ENCODE results near the gene LRRC56. TPM values are rescaled to one million over a fixed set of nuclear protein-coding genes. Genes with fewer than 3 reads are reported as not detected.

Gene LRRC56
- total and polyA plus RNA-seq, 9 of the 15 experiments (the other 6 are each of a cell fraction or from before 2014, with no cell fraction given) = 0.03 to 4.5 (median 1.0) TPM; not detected in 1

DNA sequence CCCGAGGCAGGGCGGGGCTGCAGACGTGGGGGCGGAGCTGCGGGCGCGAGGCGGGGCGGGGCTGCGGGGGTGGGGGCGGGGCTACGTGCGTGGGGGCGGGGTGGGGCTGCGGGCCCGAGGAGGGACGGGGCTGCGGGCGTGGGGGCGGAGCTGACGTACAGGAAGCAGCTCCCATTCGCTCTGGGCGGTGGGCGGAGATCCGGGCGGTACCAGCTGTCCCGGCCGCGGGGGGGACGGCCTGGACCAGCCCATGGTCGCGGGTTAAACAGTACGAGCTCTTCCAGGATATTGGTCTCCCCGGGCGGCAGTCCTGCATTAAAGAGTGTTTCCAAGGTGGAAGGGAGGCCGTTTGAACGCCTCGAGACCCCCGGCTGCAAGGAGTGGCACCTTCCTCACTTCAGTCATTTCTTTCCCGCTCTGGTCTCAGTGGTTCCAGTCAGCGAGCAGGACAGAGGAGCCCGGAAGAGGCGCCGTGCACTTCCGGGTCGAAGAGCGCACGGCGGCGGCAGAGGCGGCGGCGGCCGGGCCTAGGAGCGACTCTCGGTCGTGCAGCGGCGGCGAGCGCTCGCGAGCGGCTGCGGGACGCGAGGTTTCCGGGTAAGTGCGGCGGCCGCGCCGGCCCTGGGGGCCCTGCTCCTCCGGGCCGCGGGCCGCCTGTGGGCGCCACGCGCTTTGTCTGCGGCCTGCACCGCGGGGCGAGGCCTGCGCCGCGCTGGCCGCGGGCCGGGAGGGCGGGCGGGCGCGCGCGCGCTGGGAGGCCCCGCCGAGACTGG, 38.9 kb downstream of the LRRC56 start, which contains the start of gene PHRF1 (continued):
- TF ChIP-seq CTCFL (IDR thresholded peaks at IDR 0.05; ENCODE audit: borderline replicate concordance, insufficient read depth, low read depth, low read length, poor library complexity, severe bottlenecking) = peak; percentile 16
- no peak for TF ChIP-seq RNF219 (CRISPR knock-in tag; IDR thresholded peaks at IDR 0.05)
- 0 out of 2 replicates have a peak, but pooled peaks have one; percentile 23 for TF ChIP-seq ZNF224 (CRISPR knock-in tag; IDR thresholded peaks at IDR 0.05)
- TF ChIP-seq PCBP2 (IDR thresholded peaks at IDR 0.05; ENCODE audit: low read depth, low read length, poor library complexity, severe bottlenecking) = no peak
- TF ChIP-seq, protein P1, sequence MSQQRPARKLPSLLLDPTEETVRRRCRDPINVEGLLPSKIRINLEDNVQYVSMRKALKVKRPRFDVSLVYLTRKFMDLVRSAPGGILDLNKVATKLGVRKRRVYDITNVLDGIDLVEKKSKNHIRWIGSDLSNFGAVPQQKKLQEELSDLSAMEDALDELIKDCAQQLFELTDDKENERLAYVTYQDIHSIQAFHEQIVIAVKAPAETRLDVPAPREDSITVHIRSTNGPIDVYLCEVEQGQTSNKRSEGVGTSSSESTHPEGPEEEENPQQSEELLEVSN (IDR thresholded peaks at IDR 0.05; ENCODE audit: borderline replicate concordance in 1 of 2, extremely low read depth in 1 of 2, insufficient read depth in 1 of 2, insufficient read length in 1 of 2, low read depth in 1 of 2, low read length in 1 of 2, poor library complexity in 1 of 2, severe bottlenecking in 1 of 2) = peak; percentile 30 to 79
- no peak for TF ChIP-seq KAT8 (IDR thresholded peaks at IDR 0.05; ENCODE audit: low read depth)
- peak; percentile 84 for TF ChIP-seq C11orf30 (IDR thresholded peaks at IDR 0.05; ENCODE audit: low read depth)
- peak; percentile 83 for TF ChIP-seq NCOA1 (IDR thresholded peaks at IDR 0.05; ENCODE audit: low read depth)
- TF ChIP-seq ATF1 (CRISPR knock-in tag; IDR thresholded peaks at IDR 0.05) = no peak
- TF ChIP-seq ATF1 (tag; IDR thresholded peaks at IDR 0.05) = peak; percentile 53; the same call in 1 of the 2 replicates
- no peak for TF ChIP-seq ZNF561 (CRISPR knock-in tag; conservative IDR thresholded peaks at IDR 0.05)
- peak; percentile 34 for TF ChIP-seq CCNT2 (IDR thresholded peaks at IDR 0.05; ENCODE audit: borderline replicate concordance, extremely low read depth, insufficient read length, low read depth, low read length)
- TF ChIP-seq ZNF280B (CRISPR knock-in tag; IDR thresholded peaks at IDR 0.05) = no peak
- TF ChIP-seq MXI1 (IDR thresholded peaks at IDR 0.05; ENCODE audit: low read depth, low read length) = 0 out of 2 replicates have a peak, but pooled peaks have one; percentile 38
- TF ChIP-seq NFXL1 (CRISPR knock-in tag; IDR thresholded peaks at IDR 0.05) = no peak
